H1 (cell line): ENCODE measurements around the gene TRUB1. TPM values are rescaled to one million over a fixed set of nuclear protein-coding genes. Genes with fewer than 3 reads are reported as not detected.

Experiments used
- CTCF ChIA-PET: fragments of 300-600 bp; sonication (Branson Sonifier 250); formaldehyde crosslinking; loops from one replicate; lab custom pipeline; 2021; ENCODE audit not compliant: partially characterized antibody; lab: Charles Lee
- POLR2A ChIA-PET: fragments of 300-600 bp; sonication (Branson Sonifier 250); formaldehyde crosslinking; loops from one replicate; lab custom pipeline; 2021; ENCODE audit warnings: inconsistent platforms; ENCODE audit not compliant: partially characterized antibody; lab: Charles Lee
- DNase-seq, 2 experiments: peaks; one replicate each; pipeline versions ENCODE4 v3.0.0 to v3.0.0-alpha.2; 2010 to 2022; ENCODE audit warnings: low spot score in 2 of 2, low read depth in 1 of 2, mixed read lengths in 1 of 2
- FAIRE-seq: peaks from 2 replicates; lab custom pipeline; 2011; peaks lifted over from hg19 to GRCh38; lab: Jason Lieb, UNC
- H2AFZ ChIP-seq: 2 replicates; pipeline ENCODE4 v1.8.1; 2012; ENCODE audit warnings: low read length, inconsistent platforms
- H2AK5ac ChIP-seq: 2 replicates; pipeline ENCODE4 v1.6.1; 2013; ENCODE audit warnings: low read depth, low read length
- H2BK120ac ChIP-seq: replicated peaks from 2 replicates; pipeline ENCODE3; 2013; ENCODE audit warnings: low read depth, low read length, inconsistent platforms
- H2BK12ac ChIP-seq: 2 replicates; pipeline ENCODE4 v1.6.1; 2013; ENCODE audit warnings: low read depth, low read length
- H2BK15ac ChIP-seq: 2 replicates; pipeline ENCODE4 v1.6.1; 2013; ENCODE audit warnings: low read length
- H2BK20ac ChIP-seq: 2 replicates; pipeline ENCODE4 v1.6.1; 2013; ENCODE audit warnings: low read length
- H2BK5ac ChIP-seq: 2 replicates; pipeline ENCODE4 v1.6.1; 2013; ENCODE audit warnings: low read depth, low read length
- H3K14ac ChIP-seq: 2 replicates; pipeline ENCODE4 v1.6.1; 2013; ENCODE audit warnings: inconsistent platforms; ENCODE audit not compliant: insufficient read length
- H3K18ac ChIP-seq: 2 replicates; pipeline ENCODE4 v1.6.1; 2013; ENCODE audit warnings: low read length; ENCODE audit errors: extremely low read depth
- H3K23ac ChIP-seq: 2 replicates; pipeline ENCODE4 v1.6.1; 2013; ENCODE audit warnings: inconsistent platforms; ENCODE audit not compliant: insufficient read length
- H3K23me2 ChIP-seq: 2 replicates; pipeline ENCODE4 v1.6.1; 2013; ENCODE audit warnings: low read depth, low read length
- H3K27ac ChIP-seq: 2 replicates; pipeline ENCODE4 v1.6.1; 2011; ENCODE audit warnings: low read depth, low read length, inconsistent platforms
- H3K27me3 ChIP-seq, 4 experiments: replicated peaks in 1 of 4; 1 replicate in 1 of 4; 2 replicates in 3 of 4; pipeline versions ENCODE4 v1.6.1 to v1.8.1; 2011 to 2013; ENCODE audit warnings: low read length in 3 of 4, mild to moderate bottlenecking in 3 of 4, inconsistent platforms in 2 of 4, mixed read lengths in 2 of 4, moderate library complexity in 1 of 4; ENCODE audit not compliant: control insufficient read depth in 3 of 4, insufficient read depth in 3 of 4; ENCODE audit errors: extremely low read depth in 1 of 4
- H3K36me3 ChIP-seq, 4 experiments: 2 replicates each; pipeline versions ENCODE4 v1.6.1 to v1.8.1; 2011 to 2013; ENCODE audit warnings: mild to moderate bottlenecking in 4 of 4, low read length in 3 of 4, moderate library complexity in 2 of 4, control low read depth in 1 of 4, inconsistent platforms in 1 of 4; ENCODE audit not compliant: insufficient read depth in 4 of 4, control insufficient read depth in 2 of 4
- H3K4ac ChIP-seq: replicated peaks from 2 replicates; pipeline ENCODE3; 2013; ENCODE audit warnings: low read length, low read depth, mixed read lengths, inconsistent platforms; ENCODE audit not compliant: insufficient read length
- H3K4me1 ChIP-seq, 4 experiments: replicated peaks in 1 of 4; 1 replicate in 1 of 4; 2 replicates in 3 of 4; pipeline versions ENCODE4 v1.6.1 to v1.8.1; 2011 to 2013; ENCODE audit warnings: low read length in 3 of 4, inconsistent platforms in 2 of 4, mixed read lengths in 1 of 4; ENCODE audit not compliant: insufficient read depth in 4 of 4, control insufficient read depth in 3 of 4
- H3K4me2 ChIP-seq, 2 experiments: 2 replicates each; pipeline versions ENCODE4 v1.6.1 to v1.8.1; 2011 to 2013; ENCODE audit warnings: low read depth in 2 of 2, low read length in 2 of 2, control low read depth in 1 of 2, inconsistent platforms in 1 of 2, mild to moderate bottlenecking in 1 of 2; ENCODE audit not compliant: insufficient read depth in 1 of 2
- H3K4me3 ChIP-seq, 4 experiments: fragments of 200-600, 300-600 bp in 1 of 4; sonication (generic), shearing (Covaris generic), sonication (Bioruptor Twin) in 1 of 4; 2 replicates each; pipeline versions ENCODE4 v1.5.1 to v1.8.1; 2011 to 2016; ENCODE audit warnings: low read length in 4 of 4, low read depth in 3 of 4, control low read depth in 2 of 4, inconsistent platforms in 2 of 4, mild to moderate bottlenecking in 2 of 4, mixed read lengths in 1 of 4, moderate library complexity in 1 of 4; ENCODE audit not compliant: insufficient read depth in 2 of 4; ENCODE audit errors: extremely low read depth in 1 of 4
- H3K56ac ChIP-seq: replicated peaks from 2 replicates; pipeline ENCODE3; 2013; ENCODE audit warnings: low read depth, mild to moderate bottlenecking, mixed read lengths, low read length, inconsistent platforms; ENCODE audit not compliant: insufficient read length
- H3K79me1 ChIP-seq: 2 replicates; pipeline ENCODE4 v1.6.1; 2013; ENCODE audit warnings: low read depth, low read length, control low read depth
- H3K79me2 ChIP-seq, 2 experiments: 2 replicates each; pipeline versions ENCODE4 v1.6.1 to v1.8.1; 2012 to 2013; ENCODE audit warnings: low read length in 2 of 2, mild to moderate bottlenecking in 2 of 2, inconsistent platforms in 1 of 2; ENCODE audit not compliant: insufficient read depth in 2 of 2, control insufficient read depth in 1 of 2
- H3K9ac ChIP-seq, 4 experiments: replicated peaks in 1 of 4; 1 replicate in 1 of 4; 2 replicates in 3 of 4; pipeline versions ENCODE4 v1.6.1 to v1.8.1; 2011 to 2013; ENCODE audit warnings: low read depth in 3 of 4, low read length in 3 of 4, control low read depth in 2 of 4, mild to moderate bottlenecking in 2 of 4, moderate library complexity in 2 of 4, inconsistent platforms in 1 of 4; ENCODE audit errors: extremely low read depth in 1 of 4
- H3K9me3 ChIP-seq, 2 experiments: 2 replicates each; pipeline versions ENCODE4 v1.6.1 to v1.8.1; 2012 to 2013; ENCODE audit warnings: mild to moderate bottlenecking in 2 of 2, moderate library complexity in 2 of 2, control low read depth in 1 of 2, inconsistent platforms in 1 of 2, low read depth in 1 of 2, low read length in 1 of 2, mixed read lengths in 1 of 2; ENCODE audit not compliant: insufficient read depth in 2 of 2
- H4K20me1 ChIP-seq, 2 experiments: replicated peaks in 1 of 2; 2 replicates each; pipeline versions ENCODE3 to v1.8.1; 2011 to 2013; ENCODE audit warnings: inconsistent platforms in 2 of 2, low read length in 2 of 2, mild to moderate bottlenecking in 1 of 2; ENCODE audit not compliant: insufficient read depth in 2 of 2, control insufficient read depth in 1 of 2
- H4K5ac ChIP-seq: 2 replicates; pipeline ENCODE4 v1.6.1; 2013; ENCODE audit warnings: low read length, low read depth, mixed read lengths, inconsistent platforms; ENCODE audit not compliant: insufficient read length
- H4K8ac ChIP-seq: 2 replicates; pipeline ENCODE4 v1.8.0; 2013; ENCODE audit warnings: mild to moderate bottlenecking, moderate library complexity, low read length, inconsistent platforms; ENCODE audit not compliant: insufficient read depth; ENCODE audit errors: extremely low read depth
- H4K91ac ChIP-seq: replicated peaks from 2 replicates; pipeline ENCODE3; 2013; ENCODE audit warnings: low read length, mixed read lengths, inconsistent platforms; ENCODE audit not compliant: insufficient read length
- BRCA1 ChIP-seq: IDR thresholded peaks from 2 replicates; pipeline ENCODE4 v1.6.1; 2012; ENCODE audit warnings: low read depth, low read length, improper control_type of control experiment
- RBBP5 ChIP-seq: IDR thresholded peaks from 2 replicates; pipeline ENCODE4 v1.7.1; 2012; ENCODE audit warnings: low read depth, mild to moderate bottlenecking, inconsistent platforms, low read length, moderate library complexity, borderline replicate concordance
- WGBS, 2 experiments: shearing (Covaris generic) in 1 of 2; methylation state at CpG; one replicate each; pipeline versions ENCODE4 v1.1.6 to v1.1.7; 2013 to 2015; ENCODE audit warnings: low lambda C conversion rate in 2 of 2, mixed read lengths in 2 of 2, inconsistent platforms in 1 of 2, low coverage in 1 of 2, missing lambda C conversion rate in 1 of 2; ENCODE audit not compliant: insufficient replicate concordance in 2 of 2, insufficient coverage in 1 of 2, insufficient read length in 1 of 2; ENCODE audit errors: extremely low coverage in 1 of 2, missing lambda C conversion rate in 1 of 2; 5-methylcytosine and 5-hydroxymethylcytosine counted together
- polyA plus RNA-seq, 7 experiments: library from polyadenylated mRNA; depleted of rRNA in 3 of 7; stranded (reverse) in 5 of 7; unstranded in 2 of 7; fragments of >200 nt in 5 of 7; fragments of 200-250 nt in 2 of 7; gene quantifications; 1 replicate in 5 of 7; 2 replicates in 1 of 7; 4 replicates in 1 of 7; pipeline versions ENCODE4 v1.2.1 to v1.2.3, GENCODE V29; 2011 to 2013; ENCODE audit warnings: missing spikeins in 2 of 7, mixed read lengths in 2 of 7
- total RNA-seq: library from RNA; stranded (reverse); fragmentation: NEBNext Ultra II Directional; extraction: Animal tissue kit (Norgen Biotek cat#: 25700); gene quantifications from 2 replicates; pipeline ENCODE4 v1.2.1, GENCODE V29; 2021

Gene TRUB1
- total and polyA plus RNA-seq, 2 of the 8 experiments (the other 6 are each of a cell fraction or from before 2014, with no cell fraction given): 6.3 to 22.2 TPM

DNA sequence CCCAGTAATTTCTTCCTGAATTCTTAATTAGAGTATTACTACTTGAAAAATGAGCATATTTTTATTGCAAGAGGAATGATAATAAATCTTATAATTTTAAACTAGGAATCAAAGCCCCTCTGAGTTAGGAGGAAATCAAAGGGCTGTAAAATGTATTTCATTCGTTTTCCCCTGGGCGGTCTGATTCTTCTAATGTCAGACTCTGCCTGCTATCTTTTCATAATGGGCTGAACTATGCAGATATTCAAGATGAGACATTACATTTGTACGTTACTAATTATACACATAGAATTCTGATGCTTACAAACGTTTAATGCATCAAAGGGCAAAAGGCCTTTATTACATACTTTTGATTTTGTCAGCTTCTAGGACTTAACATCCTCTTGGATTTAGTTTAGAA is 16.0 kb upstream of the TRUB1 start:
- H3K14ac ChIP-seq: no peak overlapping the region
- no peaks in the 10 kb centered on the region for H3K36me3 ChIP-seq
- no peak overlapping the region for H2AK5ac ChIP-seq
- no peak overlapping the region for H3K4ac ChIP-seq
- no peaks in the 10 kb centered on the region for H3K79me1 ChIP-seq
- no peak overlapping the region for H3K27ac ChIP-seq
- no peaks in the 10 kb centered on the region for H4K20me1 ChIP-seq
- POLR2A ChIA-PET: interaction anchor here (1.4 kb wide), 1 partner anchor 16 kb away, joined by 3 read pairs; the partner anchor contains the start of gene TRUB1
- H2BK5ac ChIP-seq: no peak overlapping the region
- H3K18ac ChIP-seq: no peak overlapping the region
- H2BK12ac ChIP-seq: no peak overlapping the region
- H3K9ac ChIP-seq: no peak overlapping the region
- no peak overlapping the region for H4K8ac ChIP-seq
- no peak overlapping the region for H2AFZ ChIP-seq
- H3K23me2 ChIP-seq: no peaks in the 10 kb centered on the region; the same call in 1 of the 2 replicates
- no peaks in the 10 kb centered on the region for H3K9me3 ChIP-seq
- no peak overlapping the region for H2BK15ac ChIP-seq
- no peak overlapping the region for H4K91ac ChIP-seq
- no peak for TF ChIP-seq RBBP5
- TF ChIP-seq BRCA1: no peak
- H3K4me3 ChIP-seq: no peak overlapping the region
- H3K23ac ChIP-seq: no peak overlapping the region
- no peaks in the 10 kb centered on the region for H3K79me2 ChIP-seq
- H3K4me1 ChIP-seq: peaks cover 0 to 12% (median 3%) of the 10 kb centered on the region in 4 experiments; a peak in 3 of 7 replicates
- no peak overlapping the region for H2BK120ac ChIP-seq
- no peak overlapping the region for H4K5ac ChIP-seq
- H2BK20ac ChIP-seq: no peak overlapping the region
- no peak overlapping the region for H3K56ac ChIP-seq
- DNase-seq: no peak
- H3K4me2 ChIP-seq: no peak overlapping the region
- FAIRE-seq: no peak
- 82% methylated on average over 4 of the region's 4 CpGs; no CpG with 5 or more reads in 1 of the 2 experiments for WGBS, 2 experiments
- CTCF ChIA-PET: interaction anchor here (1.3 kb wide), 1 partner anchor 40 kb away, joined by 4 read pairs; no protein-coding TSS in a partner anchor
- H3K27me3 ChIP-seq: no peaks in the 10 kb centered on the region
